GM19193 (cell line): ENCODE results near the gene FBXO36.

Source experiments
- POLR2A ChIP-seq: IDR thresholded peaks from 4 replicates; pipeline ENCODE4 v1.6.1; 2011; ENCODE audit not compliant: insufficient read depth, insufficient read length; ENCODE audit errors: extremely low read depth

FBXO36 gene

DNA sequence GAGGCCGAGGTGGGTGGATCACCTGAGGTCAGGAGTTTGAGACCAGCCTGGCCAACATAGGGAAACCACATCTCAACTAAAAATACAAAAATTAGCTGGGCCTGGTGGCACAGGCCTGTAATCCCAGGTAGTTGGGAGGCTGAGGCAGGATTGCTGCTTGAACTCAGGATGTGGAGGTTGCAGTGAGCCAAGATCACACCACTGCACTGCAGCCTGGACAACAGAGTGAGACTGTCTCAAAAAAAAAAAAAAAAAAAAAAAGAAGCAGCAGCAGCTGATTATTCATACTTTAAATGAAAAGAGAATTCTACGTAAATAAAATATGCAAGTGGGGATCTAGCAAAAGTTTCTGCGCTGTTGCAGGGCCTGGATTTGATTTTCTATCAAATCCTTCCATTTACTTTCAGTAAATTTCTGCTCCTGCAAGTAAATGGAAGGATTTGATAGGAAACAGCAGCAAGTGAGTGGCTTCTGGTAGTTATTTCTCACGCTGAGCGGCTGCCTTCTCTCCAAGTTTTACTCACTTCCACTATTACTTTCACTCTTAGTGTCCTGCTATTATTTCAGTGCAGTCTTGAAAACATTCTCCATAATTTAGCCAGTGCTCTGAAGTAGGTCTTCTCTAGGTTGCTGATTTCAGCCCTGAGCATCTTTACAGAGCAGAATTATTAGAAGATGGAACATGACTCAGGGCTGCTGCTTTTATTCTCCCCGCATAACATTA lies 78.0 kb downstream of the FBXO36 start:
- TF ChIP-seq POLR2A = no peak

DNA sequence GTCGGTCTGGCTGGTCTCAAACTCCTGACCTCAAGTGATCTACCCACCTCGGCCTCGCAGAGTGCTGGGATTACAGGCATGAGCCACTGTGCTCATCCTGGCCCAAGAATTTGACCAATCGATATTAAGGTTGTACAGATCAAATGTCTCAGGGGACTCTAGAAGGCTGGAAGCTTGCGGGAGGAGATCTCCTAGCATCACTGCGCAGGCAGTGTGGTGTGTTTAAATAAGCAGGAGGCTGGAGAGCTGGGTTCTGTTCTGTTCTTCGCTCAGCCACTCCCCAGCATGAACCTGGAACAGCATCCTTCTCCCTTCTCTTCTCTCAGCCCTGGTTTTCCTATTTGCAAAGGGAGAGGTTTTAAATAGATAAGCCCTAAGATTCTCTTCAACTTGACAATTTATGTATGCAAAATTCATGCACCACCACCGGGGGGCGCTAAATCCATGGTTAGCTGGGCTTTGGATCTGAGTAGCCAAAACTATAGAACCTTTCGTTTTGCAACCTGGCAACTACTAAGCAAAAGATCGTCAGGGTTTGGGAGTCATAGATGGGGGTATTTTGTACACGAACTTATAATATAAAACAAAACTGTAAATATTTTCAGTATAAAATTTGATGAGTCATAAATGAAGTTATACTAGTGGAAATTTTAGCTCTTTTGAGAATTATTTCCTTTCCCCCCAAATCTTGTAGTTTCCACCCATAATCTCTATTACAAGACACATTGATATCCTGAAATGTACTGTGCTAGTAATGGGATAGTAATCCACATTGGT lies 85.8 kb downstream of the FBXO36 start:
- no peak for TF ChIP-seq POLR2A

DNA sequence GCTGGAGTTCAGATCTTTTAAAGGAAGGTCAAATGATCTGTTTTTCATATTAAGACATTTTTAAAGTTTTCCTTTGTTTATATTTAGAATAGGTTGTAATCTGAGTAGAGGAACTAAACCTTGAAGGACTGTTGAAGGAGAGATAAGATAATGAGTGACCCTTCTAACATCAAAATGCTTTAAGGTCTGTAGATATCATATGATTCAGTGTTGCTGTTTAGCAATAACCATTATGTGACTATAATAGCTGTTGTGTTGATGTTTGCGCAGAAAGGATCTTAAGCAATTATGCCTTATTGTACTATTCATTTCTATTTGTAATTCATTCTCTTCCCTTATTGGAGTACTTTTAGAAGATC lies 86.4 kb downstream of the FBXO36 start:
- no peak for TF ChIP-seq POLR2A

DNA sequence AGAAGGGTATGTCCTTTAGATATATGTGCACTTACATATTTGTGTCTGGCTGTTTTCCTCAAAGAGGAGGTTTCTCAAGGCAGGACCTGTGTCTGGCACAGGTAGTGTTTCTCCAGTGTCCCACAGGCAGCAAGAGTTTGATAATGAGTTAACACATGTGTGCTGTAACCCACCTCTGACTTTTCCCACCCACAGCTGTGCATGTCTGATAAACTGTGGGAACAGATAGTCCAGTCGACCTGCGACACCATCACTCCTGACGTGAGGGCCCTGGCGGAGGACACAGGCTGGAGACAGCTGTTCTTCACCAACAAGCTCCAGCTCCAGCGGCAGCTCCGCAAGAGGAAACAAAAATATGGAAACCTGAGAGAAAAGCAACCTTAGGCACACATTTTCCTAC lies 88.2 kb downstream of the FBXO36 start:
- TF ChIP-seq POLR2A = no peak

DNA sequence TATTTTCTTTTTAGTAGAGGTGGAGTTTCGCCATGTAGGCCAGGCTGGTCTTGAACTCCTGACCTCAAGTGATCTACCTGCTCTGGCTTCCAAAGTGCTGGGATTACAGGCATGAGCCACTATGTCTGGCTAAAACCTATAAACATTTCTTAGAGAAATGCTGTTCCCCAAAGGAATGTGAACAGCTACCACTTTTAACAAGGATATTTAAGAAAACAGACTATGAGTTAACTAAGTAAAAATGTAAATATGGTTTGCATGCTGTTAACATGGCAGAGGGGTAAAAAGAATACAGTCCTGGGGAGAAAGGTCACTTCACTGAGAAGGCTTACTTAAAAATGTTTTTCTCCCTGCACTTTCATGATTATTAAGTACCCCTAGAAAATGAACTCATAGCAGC lies 89.3 kb downstream of the FBXO36 start:
- TF ChIP-seq POLR2A = no peak

DNA sequence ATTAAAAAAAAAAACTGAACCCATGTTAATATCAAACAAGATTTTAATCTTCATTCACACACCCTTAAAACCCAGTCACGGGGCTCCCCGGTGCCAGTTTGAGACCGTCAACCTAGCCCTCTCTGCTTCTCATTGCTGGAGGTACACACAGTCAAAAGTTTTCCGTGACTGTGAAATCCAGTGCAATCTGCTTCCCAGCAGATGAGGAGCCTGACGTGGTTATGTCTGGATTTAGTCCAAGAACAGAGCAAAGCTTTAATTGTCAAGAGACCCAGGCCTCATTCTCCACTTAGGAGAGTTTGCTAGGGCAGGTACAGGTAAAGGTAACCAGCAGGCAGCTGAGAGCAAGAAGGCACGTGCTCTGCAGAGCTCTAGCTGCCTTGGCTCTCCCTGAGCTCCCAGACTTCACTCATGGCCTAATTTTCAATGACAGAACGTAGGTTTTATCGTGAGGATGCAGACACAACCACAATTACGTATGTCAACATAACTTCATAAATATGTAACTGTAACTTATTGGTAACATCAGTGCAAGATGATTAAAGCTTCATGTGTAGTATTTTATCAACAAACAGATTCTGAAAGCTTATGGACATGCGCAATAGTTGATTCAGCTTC lies 90.1 kb downstream of the FBXO36 start:
- no peak for TF ChIP-seq POLR2A

DNA sequence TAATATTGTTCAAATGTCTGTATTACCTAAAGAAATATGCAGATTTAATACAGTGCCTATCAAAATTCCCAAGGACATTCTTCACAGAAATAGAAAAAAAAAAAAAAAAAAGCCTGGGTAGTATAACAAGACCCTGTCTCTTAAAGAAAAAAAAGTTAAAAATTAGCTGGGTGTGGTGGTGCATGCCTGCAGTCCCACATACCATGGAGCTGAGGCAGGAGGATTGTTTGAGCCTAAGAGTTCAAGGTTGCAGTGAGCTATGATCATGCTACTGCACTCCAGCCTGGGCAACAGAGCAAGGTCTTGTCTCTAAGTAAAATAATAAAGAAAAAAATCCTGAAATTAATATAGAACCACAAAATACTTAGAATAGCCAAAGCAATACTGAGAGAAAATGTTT lies 94.5 kb downstream of the FBXO36 start:
- no peak for TF ChIP-seq POLR2A

DNA sequence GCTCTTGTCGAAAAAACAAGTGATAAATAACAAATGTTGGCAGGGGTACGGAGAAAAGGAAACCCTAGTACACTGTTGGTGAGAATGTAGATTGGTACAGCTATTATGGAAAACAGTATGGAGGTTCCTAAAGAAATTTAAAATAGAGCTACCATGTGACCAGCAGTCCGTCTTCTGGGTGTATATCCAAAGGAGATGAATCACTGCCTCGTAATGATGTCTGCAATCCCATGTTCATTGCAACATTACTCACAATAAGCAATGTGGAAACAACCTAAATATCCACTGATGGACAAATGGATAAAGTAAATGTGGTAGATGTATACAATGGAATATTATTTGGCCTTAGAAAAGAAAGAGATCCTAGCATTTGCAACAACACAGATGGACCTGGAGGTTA lies 95.8 kb downstream of the FBXO36 start:
- TF ChIP-seq POLR2A = no peak

DNA sequence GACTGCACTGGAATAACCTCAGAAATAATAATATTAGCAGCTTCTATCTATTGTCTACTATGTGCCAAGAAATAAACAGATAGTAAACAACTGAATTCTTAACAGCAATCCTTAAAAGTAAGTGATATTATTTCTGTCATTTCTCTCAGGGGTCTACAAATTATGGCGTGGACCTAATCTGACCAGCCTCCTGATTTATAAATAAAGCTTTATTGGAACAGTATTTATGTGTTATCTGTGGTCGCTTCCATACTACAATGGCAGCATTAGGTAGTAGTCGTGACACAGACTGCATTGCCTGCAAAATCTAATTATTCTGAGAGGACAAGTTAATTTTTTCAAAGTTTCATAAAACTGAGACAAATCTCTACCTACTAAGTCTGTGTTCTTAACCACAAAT lies 97.4 kb downstream of the FBXO36 start:
- TF ChIP-seq POLR2A = no peak

DNA sequence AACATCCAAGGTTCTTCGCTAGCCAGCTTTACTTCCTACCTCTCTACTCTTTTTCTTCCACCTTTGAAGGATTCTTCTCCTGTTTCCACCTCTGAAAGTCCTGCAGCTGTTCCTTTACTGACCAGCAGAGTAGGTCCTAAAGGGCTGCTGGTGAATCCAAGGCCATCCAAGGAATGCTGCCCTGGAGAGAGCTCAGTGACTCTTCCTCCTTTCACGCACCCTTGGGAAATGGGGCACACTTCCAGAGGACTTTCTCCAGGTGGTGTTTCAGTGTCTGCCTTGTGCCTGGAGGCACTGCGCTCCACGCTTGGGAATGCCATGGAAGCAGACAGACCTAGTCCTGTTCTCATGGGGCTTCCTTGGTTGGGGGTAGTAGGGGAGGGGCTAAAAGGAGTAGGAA lies 101.0 kb downstream of the FBXO36 start:
- no peak for TF ChIP-seq POLR2A

DNA sequence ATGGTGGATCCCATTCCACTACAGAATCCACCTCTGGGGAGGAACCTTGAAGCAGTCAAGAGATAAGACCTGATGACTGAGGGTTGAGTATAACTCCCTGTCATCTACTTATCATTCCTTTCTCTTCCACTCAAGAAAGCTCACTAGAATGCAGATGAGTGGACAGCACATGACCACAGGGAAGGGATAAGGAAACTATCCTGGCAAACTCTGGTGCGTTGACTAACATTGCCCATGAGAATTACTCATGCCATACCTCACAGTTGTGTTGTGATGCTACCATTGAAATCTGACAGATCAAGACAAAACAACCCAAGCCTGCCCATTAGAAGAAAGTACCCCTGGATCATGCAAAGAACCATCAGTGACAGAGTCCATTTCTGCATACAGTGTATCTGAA lies 119.9 kb downstream of the FBXO36 start:
- no peak for TF ChIP-seq POLR2A

DNA sequence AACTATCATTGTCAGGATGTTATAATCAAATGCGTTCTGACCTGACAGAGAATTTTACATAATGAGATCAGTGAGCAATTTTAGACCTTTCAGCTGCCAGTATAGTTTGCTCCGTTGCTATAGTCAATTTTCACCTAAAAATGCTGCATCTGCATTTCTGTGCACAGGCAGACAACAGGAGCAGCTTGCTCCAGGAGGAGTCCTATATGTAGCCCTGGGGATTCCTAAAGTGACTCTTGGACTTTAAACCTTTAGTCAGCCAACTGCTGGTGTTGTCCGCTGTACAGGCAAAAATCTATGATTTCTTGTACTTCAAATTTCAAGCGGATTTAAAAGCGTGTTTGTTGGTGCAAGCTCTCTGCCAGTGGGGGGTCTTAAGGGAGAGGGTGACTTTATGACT lies 120.7 kb downstream of the FBXO36 start:
- TF ChIP-seq POLR2A = no peak

DNA sequence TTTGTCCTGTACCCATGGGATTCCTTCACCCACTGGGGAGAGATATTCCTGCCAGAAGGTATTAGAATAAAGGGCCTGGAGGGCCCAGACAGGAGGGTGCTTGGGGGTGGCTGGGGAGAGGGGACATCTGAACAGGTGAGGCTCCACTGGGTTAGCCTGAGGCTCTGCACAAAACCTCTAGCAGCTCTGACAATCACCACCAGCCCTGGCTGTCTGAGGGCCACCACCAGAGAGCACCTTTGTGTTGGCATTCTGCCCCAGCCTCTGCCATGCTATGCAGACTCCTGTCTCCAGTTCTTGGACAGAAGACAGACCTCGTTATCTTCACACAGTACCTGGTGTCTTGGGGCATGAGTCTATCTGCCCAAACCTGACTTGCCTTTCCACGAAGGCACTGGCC lies 121.2 kb downstream of the FBXO36 start:
- TF ChIP-seq POLR2A = no peak

DNA sequence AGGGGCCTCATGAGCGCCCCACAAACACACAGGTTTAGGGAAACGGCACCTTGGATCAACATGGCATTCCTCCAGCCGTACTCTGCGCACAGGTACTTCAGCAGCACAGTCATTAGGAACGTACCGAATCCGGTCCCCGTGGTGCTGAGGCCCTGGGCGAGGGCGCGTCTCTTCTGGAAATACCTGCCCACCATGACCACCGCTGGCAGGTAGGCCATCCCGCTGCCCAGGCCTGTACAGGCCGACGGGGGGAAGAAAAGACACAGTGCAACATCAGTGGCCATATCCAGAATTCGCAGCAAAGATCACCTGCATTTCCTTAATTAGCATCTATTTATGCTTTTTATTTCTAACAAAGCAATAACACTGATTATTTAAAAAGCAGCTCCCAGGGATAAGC lies 124.2 kb downstream of the FBXO36 start:
- no peak for TF ChIP-seq POLR2A

DNA sequence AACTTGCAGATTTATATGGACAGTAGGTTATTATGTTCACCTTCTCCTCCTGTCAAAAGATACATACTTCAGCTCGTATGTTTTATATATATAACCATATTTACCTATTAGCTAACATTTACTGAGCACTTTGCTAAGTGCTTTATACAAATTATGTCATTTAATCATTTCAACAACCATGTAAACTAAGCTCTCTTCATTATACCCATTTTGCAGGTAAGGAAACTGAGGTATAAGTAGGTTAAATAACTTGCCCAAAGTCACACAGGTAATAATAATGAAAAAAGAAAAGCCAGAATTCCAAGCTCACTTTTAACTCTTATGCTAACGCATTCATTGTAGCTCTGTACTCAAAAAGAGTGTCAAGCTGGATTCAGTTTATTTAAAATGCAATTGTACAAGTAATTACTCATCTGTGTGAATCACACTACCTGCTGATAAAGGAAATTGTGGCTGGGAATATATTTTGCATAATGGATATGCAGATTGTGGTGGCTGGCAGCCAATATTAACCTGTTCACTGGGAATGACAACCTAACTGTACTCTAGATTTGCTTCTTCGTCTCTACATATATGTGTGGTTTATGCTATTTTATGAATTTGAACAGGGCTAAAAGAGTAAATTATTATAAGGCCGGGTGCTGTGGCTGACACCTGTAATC lies 125.8 kb downstream of the FBXO36 start:
- TF ChIP-seq POLR2A = no peak
